GM12891 (cell line): ENCODE results near the gene GPC6.

ENCODE experiments used
- POLR2A ChIP-seq: IDR thresholded peaks from 2 replicates; pipeline ENCODE4 v1.6.1; 2011; ENCODE audit warnings: low read depth, low read length, control low read depth
- POLR2AphosphoS5 ChIP-seq: IDR thresholded peaks from 2 replicates; pipeline ENCODE4 v1.6.1; 2011; ENCODE audit warnings: low read depth, low read length, control low read depth
- POU2F2 ChIP-seq: IDR thresholded peaks from 2 replicates; pipeline ENCODE4 v1.6.1; 2011; ENCODE audit warnings: low read depth, mild to moderate bottlenecking, control low read depth, low read length, moderate library complexity

GRCh38 chr13:94199135-94199534, 972.5 kb downstream of the GPC6 start:
- TF ChIP-seq POLR2A (no peak), POLR2AphosphoS5 (no peak), POU2F2 (no peak)
